ENCODE data around the gene PRKCA.

DNA sequence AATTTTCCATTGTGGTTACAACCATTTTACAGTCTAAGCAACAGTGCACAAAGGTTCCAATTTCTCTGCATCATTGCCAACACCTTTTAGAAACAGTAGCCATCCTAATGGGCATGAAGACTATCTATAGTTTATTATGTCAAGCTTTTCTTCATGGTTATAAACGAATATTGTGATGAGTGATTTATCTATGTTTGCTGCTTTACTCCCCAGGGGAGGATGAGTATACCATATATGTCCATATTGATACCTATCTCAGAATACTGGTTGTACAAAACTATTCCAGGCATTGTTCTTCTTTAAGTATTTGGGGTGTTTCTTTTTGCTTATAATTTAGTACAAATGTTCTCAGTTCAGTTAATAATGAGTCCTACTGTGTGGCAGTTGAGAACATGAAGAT, 98.3 kb downstream of the PRKCA start:
- TF ChIP-seq, protein P1, sequence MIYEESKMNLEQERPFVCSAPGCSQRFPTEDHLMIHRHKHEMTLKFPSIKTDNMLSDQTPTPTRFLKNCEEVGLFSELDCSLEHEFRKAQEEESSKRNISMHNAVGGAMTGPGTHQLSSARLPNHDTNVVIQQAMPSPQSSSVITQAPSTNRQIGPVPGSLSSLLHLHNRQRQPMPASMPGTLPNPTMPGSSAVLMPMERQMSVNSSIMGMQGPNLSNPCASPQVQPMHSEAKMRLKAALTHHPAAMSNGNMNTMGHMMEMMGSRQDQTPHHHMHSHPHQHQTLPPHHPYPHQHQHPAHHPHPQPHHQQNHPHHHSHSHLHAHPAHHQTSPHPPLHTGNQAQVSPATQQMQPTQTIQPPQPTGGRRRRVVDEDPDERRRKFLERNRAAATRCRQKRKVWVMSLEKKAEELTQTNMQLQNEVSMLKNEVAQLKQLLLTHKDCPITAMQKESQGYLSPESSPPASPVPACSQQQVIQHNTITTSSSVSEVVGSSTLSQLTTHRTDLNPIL (CRISPR knock-in tag; IDR thresholded peaks at IDR 0.05; ENCODE audit: low read depth) = no peak
- TF ChIP-seq PATZ1 (CRISPR knock-in tag; IDR thresholded peaks at IDR 0.05; ENCODE audit: borderline replicate concordance) (no peak), ZFP3 (CRISPR knock-in tag; IDR thresholded peaks at IDR 0.05) (no peak)
- TF ChIP-seq, protein P2, sequence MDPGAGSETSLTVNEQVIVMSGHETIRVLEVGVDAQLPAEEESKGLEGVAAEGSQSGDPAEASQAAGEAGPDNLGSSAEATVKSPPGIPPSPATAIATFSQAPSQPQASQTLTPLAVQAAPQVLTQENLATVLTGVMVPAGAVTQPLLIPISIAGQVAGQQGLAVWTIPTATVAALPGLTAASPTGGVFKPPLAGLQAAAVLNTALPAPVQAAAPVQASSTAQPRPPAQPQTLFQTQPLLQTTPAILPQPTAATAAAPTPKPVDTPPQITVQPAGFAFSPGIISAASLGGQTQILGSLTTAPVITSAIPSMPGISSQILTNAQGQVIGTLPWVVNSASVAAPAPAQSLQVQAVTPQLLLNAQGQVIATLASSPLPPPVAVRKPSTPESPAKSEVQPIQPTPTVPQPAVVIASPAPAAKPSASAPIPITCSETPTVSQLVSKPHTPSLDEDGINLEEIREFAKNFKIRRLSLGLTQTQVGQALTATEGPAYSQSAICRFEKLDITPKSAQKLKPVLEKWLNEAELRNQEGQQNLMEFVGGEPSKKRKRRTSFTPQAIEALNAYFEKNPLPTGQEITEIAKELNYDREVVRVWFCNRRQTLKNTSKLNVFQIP (CRISPR knock-in tag; IDR thresholded peaks at IDR 0.05; ENCODE audit: borderline replicate concordance, low read depth) = no peak
